ENCODE results near the gene WDR27.
"Not testable (repeated sequence)": the region's sequence is repeated elsewhere in the genome, so short reads cannot be mapped to it uniquely, and the experiment has no call there.

WDR27 gene

GRCh38 chr6:169707772-169708171 lies 5.9 kb upstream of the WDR27 start:
- no peak for DNase-seq

- DNase-seq = no peak
Measured at GRCh38 chr6:169702840-169703246, 1.0 kb upstream of the WDR27 start.

DNA sequence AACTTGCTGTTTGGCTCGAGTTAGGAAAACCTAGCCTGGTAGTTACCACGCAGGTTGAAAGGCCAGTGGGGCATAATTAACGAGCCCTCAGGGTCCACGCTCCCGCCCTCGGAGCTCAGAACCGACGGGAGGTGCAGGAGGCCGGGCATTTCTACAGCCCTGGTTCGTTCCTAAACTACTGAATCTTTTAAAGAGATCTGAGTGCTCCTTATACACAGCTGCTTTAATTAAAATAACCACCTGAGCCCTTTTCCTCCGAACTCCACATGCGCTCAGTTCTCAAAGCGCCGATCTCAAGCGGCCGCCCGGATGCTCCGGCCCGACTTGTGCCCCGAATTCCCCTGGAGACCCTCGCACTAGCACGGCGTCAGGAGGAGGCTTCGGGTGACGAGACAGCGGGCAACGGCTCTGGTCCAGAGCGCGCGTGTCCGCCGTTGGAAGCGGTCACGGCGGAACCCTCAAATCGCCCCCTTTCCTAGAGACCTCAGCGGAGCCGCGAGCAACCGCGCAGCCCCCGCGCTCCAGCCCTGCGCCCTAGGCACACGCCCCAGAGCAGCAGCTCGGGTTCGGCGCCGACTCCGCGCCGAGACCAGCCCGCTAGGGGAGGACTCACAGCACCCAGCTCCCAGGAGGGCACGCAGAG lies 397 bp downstream of the WDR27 start:
- no peak for DNase-seq

DNA sequence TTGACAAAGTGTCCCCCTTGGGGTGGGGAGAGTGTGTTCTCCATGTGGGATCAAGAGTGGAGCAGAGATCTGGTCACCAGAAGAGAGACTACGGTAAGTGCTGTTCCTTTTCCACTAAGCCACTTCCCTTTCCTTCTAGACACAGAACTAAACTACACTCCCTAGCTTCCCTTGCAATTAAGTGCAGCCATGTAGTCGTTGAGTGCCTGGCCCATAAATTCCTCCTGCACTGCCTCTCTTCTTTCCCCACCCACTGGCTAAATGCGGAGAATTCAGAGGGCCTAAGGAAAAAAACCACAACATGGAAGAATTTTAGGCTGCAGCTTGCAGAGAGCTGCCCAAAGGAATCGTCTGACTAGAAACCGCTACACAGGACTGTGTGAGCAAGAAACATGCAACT lies 1.5 kb downstream of the WDR27 start:
- no peak for DNase-seq

DNA sequence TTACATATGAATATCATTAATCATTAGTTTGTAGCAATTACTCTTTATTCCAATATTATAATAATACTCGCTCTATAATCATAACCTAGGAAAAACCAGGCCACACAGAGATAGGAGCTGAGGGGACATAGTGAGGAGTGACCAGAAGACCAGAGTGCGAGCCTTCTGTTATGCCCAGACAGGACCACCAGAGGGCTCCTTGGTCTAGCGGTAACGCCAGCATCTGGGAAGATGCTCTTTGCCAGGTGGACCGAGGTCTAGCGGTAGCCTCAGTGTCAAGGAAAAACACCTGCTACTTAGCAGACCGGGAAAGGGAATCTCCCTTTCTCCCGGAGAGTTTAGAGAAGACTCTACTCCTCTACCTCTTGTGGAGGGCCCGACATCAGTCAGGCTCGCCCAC lies 4.7 kb downstream of the WDR27 start:
- DNase-seq = not testable (repeated sequence)

GRCh38 chr6:169695131-169695530 lies 6.7 kb downstream of the WDR27 start:
- DNase-seq = no peak

- DNase-seq = no peak
Measured at GRCh38 chr6:169692516-169692915, 9.3 kb downstream of the WDR27 start.

DNA sequence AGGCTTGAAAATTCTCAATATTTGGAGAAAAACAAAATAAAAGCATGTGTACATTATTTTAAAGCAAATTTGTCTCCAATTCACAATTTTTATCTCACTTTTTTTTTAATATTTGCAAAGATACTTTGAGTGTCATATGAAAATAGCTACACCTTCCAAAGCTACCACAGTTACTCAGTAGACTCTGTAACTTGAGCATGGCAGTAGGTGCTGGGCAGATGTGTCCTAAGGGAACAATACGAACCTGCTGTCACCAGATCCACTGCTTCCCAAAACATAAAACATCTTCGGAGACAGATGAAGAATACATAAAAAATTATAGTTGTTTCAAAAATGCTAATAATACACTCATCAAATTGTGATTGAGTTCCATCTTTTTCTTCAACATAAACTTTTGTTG lies 10.6 kb downstream of the WDR27 start:
- DNase-seq = no peak

GRCh38 chr6:169689287-169689686 lies 12.5 kb downstream of the WDR27 start:
- DNase-seq = no peak

DNA sequence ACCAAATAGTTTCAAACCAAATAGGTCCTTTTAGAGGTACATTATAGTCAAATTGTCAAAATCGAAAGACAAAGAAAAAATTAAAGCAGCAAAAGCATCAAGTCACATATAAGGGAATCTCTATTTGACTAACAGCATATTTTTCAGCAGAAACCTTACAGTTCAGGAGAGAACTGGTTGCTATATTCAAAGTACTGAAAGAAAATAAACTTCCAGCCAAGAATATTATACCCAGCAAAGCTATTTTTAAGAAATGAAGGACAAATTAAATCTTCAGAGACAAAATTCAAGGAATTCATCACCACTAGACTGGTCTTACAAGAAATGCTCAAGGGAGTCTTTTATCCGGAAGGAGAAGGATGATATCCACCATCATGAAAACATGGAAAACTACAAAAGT lies 16.0 kb downstream of the WDR27 start:
- DNase-seq = no peak

DNA sequence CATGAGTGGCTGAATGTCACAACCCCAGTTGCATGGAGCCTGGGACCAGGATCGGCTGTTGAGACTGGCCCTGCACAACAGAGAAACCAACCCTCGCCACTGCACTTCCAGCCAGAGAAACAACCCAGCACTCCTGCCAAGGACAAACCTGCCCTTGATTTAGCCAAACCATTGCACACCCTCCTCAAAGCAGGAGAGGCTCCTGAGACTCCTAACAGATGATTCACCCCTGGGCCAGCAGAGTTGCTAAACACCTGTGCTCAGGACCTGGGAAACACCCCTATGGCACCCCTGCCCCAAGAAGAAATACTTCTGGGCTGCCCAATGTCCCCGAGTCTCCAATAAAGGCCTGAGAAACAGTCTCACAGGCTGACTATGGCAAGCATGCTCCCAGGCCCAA lies 17.8 kb downstream of the WDR27 start:
- DNase-seq = no peak

DNA sequence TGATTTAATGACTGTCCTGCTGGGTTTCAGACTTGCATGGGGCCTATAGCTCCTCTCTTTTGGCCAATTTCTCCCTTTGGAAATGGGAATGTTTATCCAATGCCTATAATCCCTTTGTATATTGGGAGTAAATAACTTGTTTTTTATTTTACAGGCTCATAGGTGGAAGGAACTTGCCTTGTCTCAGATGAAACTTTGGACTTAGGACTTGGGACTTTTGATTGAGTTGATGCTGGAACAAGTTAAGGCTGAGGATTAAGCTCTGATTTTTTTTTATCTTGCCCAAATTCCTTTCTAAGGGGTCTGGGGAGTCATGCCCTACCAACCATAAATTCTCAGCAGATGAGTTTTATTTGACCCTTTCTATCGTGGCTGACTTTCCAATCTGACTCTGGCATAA lies 23.5 kb downstream of the WDR27 start:
- DNase-seq = no peak

DNA sequence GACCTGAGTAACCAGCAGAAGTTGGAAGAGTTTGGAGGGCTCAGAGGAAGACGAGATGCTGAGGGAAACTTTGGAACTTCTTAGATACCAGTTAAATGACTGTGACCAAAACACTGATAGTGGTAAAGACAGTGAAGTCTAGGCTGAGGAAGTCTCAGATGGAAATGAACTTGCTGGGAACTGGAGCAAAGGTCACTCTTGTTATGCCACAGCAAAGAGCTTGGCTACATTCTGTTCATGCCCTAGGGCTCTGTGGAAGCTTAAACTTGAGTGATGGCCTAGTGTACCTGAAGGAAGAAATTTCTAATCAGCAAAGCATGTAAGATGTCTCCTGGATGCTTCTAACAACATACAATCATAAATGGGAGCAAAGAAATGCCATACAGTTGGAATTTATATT lies 24.7 kb downstream of the WDR27 start:
- no peak for DNase-seq

GRCh38 chr6:169675011-169675410 lies 26.8 kb downstream of the WDR27 start:
- no peak for DNase-seq

GRCh38 chr6:169671563-169671962 lies 30.3 kb downstream of the WDR27 start:
- DNase-seq = no peak

GRCh38 chr6:169669889-169670288 lies 31.9 kb downstream of the WDR27 start:
- no peak for DNase-seq

GRCh38 chr6:169669147-169669546 lies 32.7 kb downstream of the WDR27 start:
- DNase-seq = no peak

DNA sequence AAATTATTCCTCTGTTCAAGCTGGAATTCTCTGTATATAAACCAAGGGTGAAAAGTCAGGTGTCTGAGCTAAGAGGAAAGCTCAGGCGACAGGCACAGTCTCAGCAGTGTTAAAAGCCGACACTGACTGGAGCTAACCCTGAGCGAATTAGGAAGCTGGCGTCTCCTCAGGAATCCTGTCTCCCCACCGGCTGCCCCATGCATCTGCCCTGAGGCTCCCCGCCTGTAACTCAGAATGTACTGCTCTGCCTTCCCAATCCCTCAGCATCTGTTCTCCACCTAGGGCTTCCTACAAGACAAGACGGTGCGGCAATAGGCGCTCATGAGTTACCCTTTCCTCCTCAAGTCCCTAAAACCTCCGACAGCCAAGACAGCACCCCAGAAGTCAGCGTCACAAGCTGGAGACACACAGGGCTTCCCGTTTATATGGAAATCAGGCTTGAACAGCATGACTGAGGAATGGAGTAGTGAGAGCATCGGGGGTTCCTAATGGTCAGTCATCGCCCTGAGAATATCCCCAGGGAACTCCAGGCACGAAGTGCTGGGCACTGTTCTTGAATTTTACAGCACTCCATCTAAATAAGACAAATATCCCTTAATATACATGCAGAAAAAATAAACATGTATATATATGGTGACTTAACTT lies 33.5 kb downstream of the WDR27 start:
- no peak for DNase-seq

DNA sequence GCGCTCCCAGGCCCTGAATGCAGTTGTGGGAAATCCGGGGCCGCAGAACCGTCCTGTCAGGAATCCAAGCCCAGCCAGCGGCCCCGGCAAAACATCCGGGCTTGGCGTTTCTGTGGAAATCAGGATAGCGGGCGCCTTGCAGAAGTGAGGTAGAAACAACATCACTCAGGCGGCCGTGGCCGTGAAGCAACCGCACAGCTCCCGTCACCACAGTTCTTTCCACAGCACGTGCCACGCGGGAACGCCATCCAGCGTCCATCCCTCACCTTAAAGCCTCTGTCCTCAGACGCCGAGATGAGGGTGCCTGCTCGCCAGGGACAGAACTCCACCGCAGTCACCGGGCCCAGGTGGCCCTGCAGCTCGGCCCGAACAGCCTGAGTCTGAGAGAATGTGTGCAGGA lies 34.1 kb downstream of the WDR27 start:
- DNase-seq = no peak

GRCh38 chr6:169666441-169666840 lies 35.4 kb downstream of the WDR27 start:
- DNase-seq = no peak

GRCh38 chr6:169665289-169665688 lies 36.5 kb downstream of the WDR27 start:
- no peak for DNase-seq

GRCh38 chr6:169664227-169664626 lies 37.6 kb downstream of the WDR27 start:
- no peak for DNase-seq

GRCh38 chr6:169663468-169663867 lies 38.4 kb downstream of the WDR27 start:
- DNase-seq = no peak

GRCh38 chr6:169661391-169661756 lies 40.5 kb downstream of the WDR27 start:
- no peak for DNase-seq

- DNase-seq = no peak
Measured at GRCh38 chr6:169660751-169661390, 41.0 kb downstream of the WDR27 start.

All from cortex of kidney (tissue), 1 donor.